Psoas muscle (tissue), 8 donors: ENCODE data around the gene GJC1. TPM values are rescaled to one million over a fixed set of nuclear protein-coding genes. Genes with fewer than 3 reads are reported as not detected.

Source experiments
- ATAC-seq, 4 donors: fragments of 200-7000 bp; cut with Tn5 transposase; one replicate each; pipeline ENCODE4 v1.9.1; 2020; ENCODE audit warnings: moderate library complexity in 3 of 4, mild to moderate bottlenecking in 2 of 4
- DNase-seq, 2 donors: peaks; one replicate each; pipeline ENCODE4 v3.0.0-alpha.2; 2020
- H3K27ac ChIP-seq: fragments of 200-600 bp; one replicate; pipeline ENCODE4 v1.8.0; 2022
- H3K27me3 ChIP-seq, 3 donors: fragments of 200-600 bp in 1 of 3; one replicate each; pipeline versions ENCODE4 v1.6.1 to v1.8.0; 2013 to 2022; ENCODE audit warnings: low read length in 2 of 3, mild to moderate bottlenecking in 2 of 3, moderate library complexity in 1 of 3; ENCODE audit not compliant: insufficient read depth in 3 of 3
- H3K36me3 ChIP-seq, 2 donors: fragments of 200-600 bp in 1 of 2; one replicate each; pipeline versions ENCODE4 v1.6.1 to v1.8.0; 2013 to 2022; ENCODE audit warnings: low read depth in 1 of 2, mild to moderate bottlenecking in 1 of 2, moderate library complexity in 1 of 2; ENCODE audit not compliant: insufficient read depth in 1 of 2
- H3K4me1 ChIP-seq: fragments of 200-600 bp; one replicate; pipeline ENCODE4 v1.8.0; 2022
- H3K4me3 ChIP-seq: fragments of 200-600 bp; one replicate; pipeline ENCODE4 v1.8.0; 2022; ENCODE audit warnings: mild to moderate bottlenecking
- H3K9me3 ChIP-seq: fragments of 200-600 bp; one replicate; pipeline ENCODE4 v1.8.0; 2022
- WGBS, 3 donors: extraction: QIAGEN DNeasy Blood & Tissue Kit; methylation state at CpG; one replicate each; pipeline versions ENCODE4 v1.1.6 to v1.1.7; 2013; 5-methylcytosine and 5-hydroxymethylcytosine counted together
- intact Hi-C, 2 donors: fragments of 100-400 bp; cut with DNase I; formaldehyde crosslinking; loops; one replicate each; pipeline versions ENCODE4 v1.11.0 to v1.14.2; 2022
- polyA plus RNA-seq, 3 donors: library from polyadenylated mRNA; stranded (reverse); fragments of 200-250 nt; gene quantifications; one replicate each; pipeline ENCODE4 v1.2.3, GENCODE V29; 2013
- total RNA-seq, 4 donors: library from RNA; stranded (reverse); fragmentation: NEBNext Ultra II Directional in 2 of 4; extraction: Animal tissue kit (Norgen Biotek cat#: 25700) in 2 of 4; gene quantifications; one replicate each; pipeline versions ENCODE4 v1.2.1 to v1.2.4, GENCODE V29; 2021 to 2023
- TF ChIP-seq, protein P1 (sequence below): fragments of 200-600 bp; IDR thresholded peaks from one replicate; pipeline ENCODE4 v1.8.0; 2022; ENCODE audit warnings: antibody characterized with exemption
- donor health status: healthy with polysubstance abuse.
- donor health status: DM: no; HTN: no; CAD: no; lungs with moderate emphysema.
- donor health status: Bipolar disorder and iron deficiency.
- donor health status: healthy.
- donor health status: DM: yes; HTN: yes; CAD: no.
- donor health status: DM: no; HTN: no; CAD: no.
- donor health status: DM: no; HTN: no; CAD: no.
- donor health status: DM: yes; HTN: yes; CAD: no.

Gene GJC1
- total and polyA plus RNA-seq, 7 donors: 2.2 to 7.9 (median 4.7) TPM

DNA sequence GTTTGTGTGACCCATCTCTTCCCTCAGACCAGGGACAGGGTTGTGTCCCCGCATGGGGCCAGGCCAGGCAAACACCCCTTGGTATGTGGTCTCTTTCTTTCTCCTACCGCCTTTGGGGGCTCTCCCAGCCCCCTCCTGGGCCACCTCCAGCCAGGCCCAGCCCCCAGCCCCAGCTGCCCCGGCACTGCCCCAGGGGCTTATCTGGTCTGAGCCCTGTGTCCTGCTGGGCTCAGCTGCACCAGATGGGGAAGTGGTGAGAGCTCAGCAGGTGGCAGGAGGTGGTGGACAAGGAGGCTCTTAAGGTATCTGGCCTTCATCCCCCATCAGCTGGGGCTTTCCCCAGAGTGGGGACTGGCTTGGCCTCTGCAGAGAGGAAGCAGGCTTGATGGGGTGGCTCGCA is 62.6 kb downstream of the GJC1 start:
- H3K27me3 ChIP-seq: peaks cover 0 to 5% (median 0%) of the 10 kb centered on the region in 3 donors
- WGBS, 3 donors: 76 to 81% (median 81%) methylated on average over 4 of the region's 4 CpGs
- intact Hi-C loops: no loop called here
- H3K9me3 ChIP-seq: no peaks in the 10 kb centered on the region
- H3K4me1 ChIP-seq: no peaks in the 10 kb centered on the region
- DNase-seq (no peak), ATAC-seq (no peak)
- no peak overlapping the region for H3K27ac ChIP-seq
- TF ChIP-seq, protein P1, sequence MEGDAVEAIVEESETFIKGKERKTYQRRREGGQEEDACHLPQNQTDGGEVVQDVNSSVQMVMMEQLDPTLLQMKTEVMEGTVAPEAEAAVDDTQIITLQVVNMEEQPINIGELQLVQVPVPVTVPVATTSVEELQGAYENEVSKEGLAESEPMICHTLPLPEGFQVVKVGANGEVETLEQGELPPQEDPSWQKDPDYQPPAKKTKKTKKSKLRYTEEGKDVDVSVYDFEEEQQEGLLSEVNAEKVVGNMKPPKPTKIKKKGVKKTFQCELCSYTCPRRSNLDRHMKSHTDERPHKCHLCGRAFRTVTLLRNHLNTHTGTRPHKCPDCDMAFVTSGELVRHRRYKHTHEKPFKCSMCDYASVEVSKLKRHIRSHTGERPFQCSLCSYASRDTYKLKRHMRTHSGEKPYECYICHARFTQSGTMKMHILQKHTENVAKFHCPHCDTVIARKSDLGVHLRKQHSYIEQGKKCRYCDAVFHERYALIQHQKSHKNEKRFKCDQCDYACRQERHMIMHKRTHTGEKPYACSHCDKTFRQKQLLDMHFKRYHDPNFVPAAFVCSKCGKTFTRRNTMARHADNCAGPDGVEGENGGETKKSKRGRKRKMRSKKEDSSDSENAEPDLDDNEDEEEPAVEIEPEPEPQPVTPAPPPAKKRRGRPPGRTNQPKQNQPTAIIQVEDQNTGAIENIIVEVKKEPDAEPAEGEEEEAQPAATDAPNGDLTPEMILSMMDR: no peak
- H3K4me3 ChIP-seq: no peak overlapping the region
- no peaks in the 10 kb centered on the region for H3K36me3 ChIP-seq

DNA sequence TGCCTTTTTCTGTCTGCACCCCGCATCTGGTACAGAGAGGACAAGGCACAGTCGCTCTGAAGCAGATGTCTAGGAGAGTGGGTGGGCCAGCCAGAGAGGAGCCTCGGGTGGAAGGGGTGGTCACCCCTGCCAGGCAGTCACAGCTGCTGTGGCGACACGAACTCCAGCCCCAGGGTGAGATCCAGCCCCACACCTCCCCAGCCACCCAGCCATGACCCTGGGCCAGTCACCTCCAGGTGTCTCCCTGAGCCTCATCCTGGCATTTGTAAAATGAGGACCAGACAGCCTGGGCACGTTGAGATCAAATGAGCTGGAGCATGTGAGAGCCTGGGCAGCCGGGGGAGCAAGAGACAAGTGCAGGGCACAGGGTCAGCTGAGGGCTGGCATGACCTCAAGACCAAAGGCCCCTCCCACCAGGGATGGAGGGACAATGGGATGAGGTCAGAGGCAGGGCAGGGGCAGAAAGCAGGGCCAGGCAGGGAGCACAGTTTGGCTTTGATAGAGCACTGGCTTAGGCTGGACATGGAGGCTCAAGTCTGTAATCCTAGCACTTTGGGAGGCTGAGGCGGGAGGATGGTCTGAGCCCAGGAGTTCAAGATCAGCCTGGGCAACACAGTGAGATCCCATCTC is 63.6 kb downstream of the GJC1 start:
- Histone ChIP-seq H3K36me3 (no peaks in the 10 kb centered on the region), H3K9me3 (no peaks in the 10 kb centered on the region), H3K27me3 (peaks cover 0 to 3% (median 0%) of the 10 kb centered on the region in 3 donors), H3K4me3 (no peak overlapping the region), H3K4me1 (no peaks in the 10 kb centered on the region), H3K27ac (no peak overlapping the region)
- no peak for ATAC-seq
- DNase-seq: no peak
- WGBS, 3 donors: 22 to 35% (median 28%) methylated on average over 8 of the region's 8 CpGs
- TF ChIP-seq, protein P1: no peak
- intact Hi-C loops: no loop called here

DNA sequence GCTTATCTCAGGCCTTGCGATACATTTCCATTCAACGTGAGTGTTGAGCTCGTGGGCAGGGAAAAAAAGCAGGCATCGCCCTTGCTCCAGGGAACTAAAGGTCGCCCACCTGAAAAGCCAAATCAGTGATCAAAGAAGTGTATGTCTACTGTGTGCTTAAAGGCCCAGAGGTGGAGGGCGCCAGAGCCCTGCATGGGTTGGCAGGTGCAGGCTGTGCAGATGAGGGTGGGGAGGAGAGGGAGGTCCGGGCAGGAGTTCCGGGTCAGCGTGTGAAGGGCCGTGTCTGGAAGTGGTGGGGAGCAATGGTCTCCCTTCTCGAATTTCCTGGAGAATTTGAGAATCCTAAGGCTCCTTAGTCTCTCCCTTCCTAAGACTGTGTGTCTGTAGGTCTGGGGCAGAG is 64.1 kb downstream of the GJC1 start:
- TF ChIP-seq, protein P1: no peak
- Histone ChIP-seq H3K27ac (no peak overlapping the region), H3K9me3 (no peaks in the 10 kb centered on the region), H3K4me1 (no peaks in the 10 kb centered on the region), H3K27me3 (peaks cover 0 to 8% (median 2%) of the 10 kb centered on the region in 3 donors), H3K36me3 (no peaks in the 10 kb centered on the region), H3K4me3 (no peak overlapping the region)
- DNase-seq (no peak), ATAC-seq (no peak)
- intact Hi-C loops: no loop called here
- 61 to 72% (median 72%) methylated on average over 11 of the region's 11 CpGs for WGBS, 3 donors

DNA sequence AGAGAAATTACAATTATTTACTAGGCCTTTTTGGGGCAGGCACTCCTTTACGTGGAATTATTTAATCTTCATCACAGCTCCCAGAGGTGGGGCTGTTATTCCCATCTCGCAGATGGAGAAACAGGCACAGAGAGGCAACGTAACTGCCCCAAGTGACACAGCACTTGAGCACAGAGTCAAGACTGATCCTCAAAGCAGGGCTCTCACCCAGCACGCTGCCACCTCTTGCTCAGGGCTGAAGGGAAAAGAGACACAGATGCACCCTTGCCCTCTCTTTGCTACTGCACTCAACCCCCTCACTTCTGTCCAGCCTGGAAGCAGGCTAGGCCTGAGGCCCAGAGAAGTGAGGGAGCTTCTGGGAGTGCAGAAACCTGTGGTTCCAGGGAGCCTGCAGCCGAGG is 66.9 kb downstream of the GJC1 start:
- H3K4me3 ChIP-seq: no peak overlapping the region
- intact Hi-C loops: no loop called here
- DNase-seq: no peak

More for the DNA sequence above, 66.9 kb downstream of the GJC1 start:
- H3K9me3 ChIP-seq: no peaks in the 10 kb centered on the region
- H3K36me3 ChIP-seq: no peaks in the 10 kb centered on the region
- WGBS, 3 donors: 78 to 86% (median 82%) methylated on average over 5 of the region's 5 CpGs
- H3K4me1 ChIP-seq: peaks cover 6% of the 10 kb centered on the region
- H3K27ac ChIP-seq: no peak overlapping the region
- no peak for ATAC-seq
- H3K27me3 ChIP-seq: peaks cover 0 to 33% (median 6%) of the 10 kb centered on the region in 3 donors
- TF ChIP-seq, protein P1: no peak
